ENCODE data around the gene HERC2.

Gene HERC2

GRCh38 chr15:28096670-28097431 lies 225.1 kb downstream of the HERC2 start:
- DNase-seq (ENCODE audit: low spot score), result no peak

GRCh38 chr15:28096411-28096669 lies 225.6 kb downstream of the HERC2 start:
- no peak for DNase-seq (ENCODE audit: low spot score)

GRCh38 chr15:28094732-28095521 lies 227.1 kb downstream of the HERC2 start:
- no peak for DNase-seq (ENCODE audit: low spot score)

DNA sequence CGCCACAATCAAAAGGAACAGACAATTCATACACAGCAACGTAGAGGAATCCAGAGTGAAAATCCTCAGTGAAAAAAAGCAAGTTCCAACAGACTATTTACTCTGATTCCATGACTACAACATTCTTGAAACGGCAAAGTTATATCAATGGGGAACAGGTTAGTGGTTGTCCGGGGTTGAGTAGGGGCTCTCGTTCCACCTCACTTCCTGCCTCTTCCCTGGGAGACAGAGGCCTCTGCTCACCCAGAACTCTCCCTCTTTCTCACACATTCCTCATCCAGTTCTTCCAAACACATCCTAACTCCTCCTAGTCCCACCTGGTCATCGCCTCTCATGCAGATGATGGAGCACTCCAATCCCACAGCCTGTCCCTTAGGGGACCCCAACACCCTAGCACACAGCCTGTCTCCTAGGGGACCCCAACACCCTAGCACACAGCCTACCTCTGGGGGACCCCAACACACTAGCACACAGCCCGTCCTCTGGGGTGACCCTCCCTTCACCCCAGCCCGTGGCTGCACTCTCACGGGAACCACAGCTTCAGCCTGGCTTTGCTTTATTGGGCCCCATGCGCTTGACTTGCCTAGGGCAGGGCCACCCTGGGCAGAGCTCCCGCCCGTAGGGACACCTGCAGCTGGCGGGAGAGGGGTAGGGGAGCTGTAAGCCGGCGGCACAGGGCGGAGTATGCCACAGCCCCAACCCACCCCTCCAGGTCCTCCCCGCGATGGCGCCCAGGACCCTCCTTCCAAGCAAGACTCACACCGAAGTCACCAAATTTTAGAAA lies 228.0 kb downstream of the HERC2 start:
- DNase-seq (ENCODE audit: low spot score), result no peak

DNA sequence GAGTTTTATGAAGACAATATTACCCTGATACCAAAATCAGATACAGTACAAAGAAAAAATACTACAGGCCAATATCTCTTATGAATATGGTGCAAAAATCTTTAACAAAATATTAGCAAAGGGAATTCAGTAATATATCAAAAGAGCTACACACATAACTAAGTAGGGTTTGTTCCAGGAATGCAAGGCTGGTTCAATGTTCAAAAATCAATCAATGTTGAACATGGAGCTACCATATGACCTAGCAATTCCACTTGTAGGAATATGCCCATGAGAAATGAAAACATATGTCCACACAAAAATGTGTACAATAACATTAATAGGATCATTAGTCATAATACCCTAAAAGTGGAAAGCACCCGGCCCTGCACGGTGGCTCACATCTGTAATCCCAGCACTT lies 230.7 kb downstream of the HERC2 start:
- DNase-seq (ENCODE audit: low spot score), result no peak

DNA sequence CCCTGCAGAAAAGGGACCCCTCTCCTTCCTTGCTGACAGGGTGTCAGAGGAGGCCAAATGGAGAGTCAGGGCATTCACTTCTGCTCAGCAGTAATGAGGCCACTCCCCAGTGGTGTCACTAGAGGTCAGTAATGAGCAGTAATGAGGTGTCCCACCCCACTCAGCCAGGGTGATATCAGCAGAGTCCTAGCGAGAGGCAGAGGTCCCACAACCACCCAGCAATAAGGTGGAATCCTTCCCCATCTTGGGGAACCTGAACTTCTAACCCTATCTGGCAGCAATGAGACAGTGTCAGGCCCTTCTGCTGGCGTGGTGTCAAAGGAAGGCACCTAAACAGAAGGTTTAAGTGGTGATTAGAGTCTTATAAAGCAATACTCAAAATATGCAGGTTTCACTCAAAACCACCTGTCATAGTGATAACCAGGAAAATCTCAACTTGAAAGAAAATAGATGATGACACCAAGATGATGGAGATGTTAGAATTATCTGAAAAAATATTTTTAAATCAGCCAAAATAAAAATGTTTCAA lies 235.7 kb downstream of the HERC2 start:
- peak; percentile 67 for DNase-seq (ENCODE audit: low spot score)

DNA sequence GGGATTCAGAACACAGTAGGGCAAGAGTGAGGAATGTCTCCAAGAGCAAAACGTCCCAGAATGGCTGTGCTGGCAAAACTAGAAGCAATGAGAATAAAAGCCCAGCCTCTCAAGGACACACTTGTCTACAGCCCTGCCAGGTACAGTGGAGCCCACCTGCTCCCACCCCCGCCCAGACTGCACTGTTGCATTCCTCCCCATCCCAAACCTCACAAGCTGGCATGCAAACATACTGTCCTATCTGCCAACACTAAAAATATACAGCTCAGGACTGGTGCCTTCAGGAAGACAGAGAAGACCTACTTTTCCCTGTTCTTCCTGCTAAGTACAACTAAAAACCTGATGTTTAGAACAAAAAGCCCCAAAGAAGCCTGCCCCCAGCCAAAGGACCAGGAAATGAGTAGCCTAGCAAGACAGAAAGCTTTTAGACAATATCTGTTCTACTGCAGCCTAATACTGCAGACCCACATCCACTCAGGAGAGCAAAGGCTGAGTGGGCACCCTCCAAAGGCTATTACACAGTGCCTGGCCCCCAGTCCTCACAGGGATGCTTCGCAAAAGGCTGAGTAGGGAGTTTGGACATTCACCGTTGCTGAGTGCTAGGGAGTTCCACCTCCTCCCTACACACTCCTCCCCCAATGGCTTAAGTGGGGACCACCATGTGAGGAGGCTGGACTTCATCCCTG lies 236.3 kb downstream of the HERC2 start:
- no peak for DNase-seq (ENCODE audit: low spot score)

DNA sequence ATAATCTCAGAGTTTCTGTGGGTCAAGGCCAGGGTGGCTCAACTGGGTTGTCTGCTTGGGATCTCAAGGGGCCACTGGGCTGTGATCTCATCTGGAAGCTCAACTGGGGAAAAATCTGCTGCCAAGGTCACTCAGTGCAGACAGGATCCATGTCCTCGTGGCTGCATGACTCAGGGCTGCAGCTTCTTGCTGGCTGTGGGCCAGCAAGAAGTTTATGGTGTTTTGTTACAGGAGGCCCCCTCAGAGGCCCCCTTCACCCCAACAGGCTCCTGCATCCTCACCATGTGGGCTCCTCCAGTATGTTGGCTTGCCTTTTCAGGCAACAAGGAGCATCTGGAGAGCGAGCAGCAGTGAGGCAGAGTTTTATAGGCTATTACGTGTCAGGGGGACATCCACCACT lies 237.4 kb downstream of the HERC2 start:
- DNase-seq (ENCODE audit: low spot score), result no peak

- no peak for DNase-seq (ENCODE audit: low spot score)
Measured at GRCh38 chr15:28082891-28083684, 238.9 kb downstream of the HERC2 start.

DNA sequence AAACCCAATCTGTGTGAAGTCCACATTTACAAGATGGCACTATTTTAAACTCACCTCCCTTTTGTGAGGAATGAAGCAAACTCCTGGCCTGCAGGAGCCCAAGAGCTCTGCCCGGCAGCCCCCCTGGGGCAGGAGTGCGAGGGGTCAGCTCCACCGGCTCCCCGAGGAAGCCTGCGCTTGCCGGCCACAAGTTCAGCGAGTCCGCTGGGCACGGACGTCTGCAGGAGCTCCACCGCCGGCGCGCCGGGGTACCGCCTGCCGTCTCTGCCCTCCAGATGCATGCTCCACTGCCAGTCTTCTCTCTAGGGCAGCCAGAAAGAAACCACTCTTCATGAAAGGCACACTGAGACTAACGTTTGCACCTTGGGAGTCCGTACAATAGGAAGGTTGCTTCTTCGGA lies 240.4 kb downstream of the HERC2 start:
- DNase-seq (ENCODE audit: low spot score), result no peak

DNA sequence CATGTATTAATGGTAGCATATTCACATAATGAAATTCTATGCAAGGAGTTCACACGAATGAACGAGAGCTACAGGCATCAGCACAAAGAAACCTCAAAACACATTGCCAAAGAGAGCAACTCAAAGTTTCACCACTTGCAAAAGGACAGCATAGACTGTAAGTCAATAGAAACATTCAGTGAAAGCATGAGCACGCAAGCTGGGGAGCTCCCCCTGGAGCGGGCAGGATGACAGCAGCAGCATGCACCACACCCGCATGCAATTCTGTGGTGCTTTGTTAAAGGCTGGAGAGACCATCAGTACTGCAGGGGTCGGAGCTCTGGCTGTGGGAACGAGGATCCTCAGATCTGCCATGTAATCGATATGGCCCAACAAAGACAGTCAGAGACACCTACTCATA lies 241.6 kb downstream of the HERC2 start:
- DNase-seq (ENCODE audit: low spot score), result no peak

GRCh38 chr15:28079313-28079969 lies 242.5 kb downstream of the HERC2 start:
- no peak for DNase-seq (ENCODE audit: low spot score)

GRCh38 chr15:28078191-28078719 lies 243.7 kb downstream of the HERC2 start:
- DNase-seq (ENCODE audit: low spot score), result no peak

- no peak for DNase-seq (ENCODE audit: low spot score)
Measured at GRCh38 chr15:28075573-28075972, 246.4 kb downstream of the HERC2 start.

GRCh38 chr15:28068930-28069329 lies 253.0 kb downstream of the HERC2 start:
- no peak for DNase-seq (ENCODE audit: low spot score)

DNA sequence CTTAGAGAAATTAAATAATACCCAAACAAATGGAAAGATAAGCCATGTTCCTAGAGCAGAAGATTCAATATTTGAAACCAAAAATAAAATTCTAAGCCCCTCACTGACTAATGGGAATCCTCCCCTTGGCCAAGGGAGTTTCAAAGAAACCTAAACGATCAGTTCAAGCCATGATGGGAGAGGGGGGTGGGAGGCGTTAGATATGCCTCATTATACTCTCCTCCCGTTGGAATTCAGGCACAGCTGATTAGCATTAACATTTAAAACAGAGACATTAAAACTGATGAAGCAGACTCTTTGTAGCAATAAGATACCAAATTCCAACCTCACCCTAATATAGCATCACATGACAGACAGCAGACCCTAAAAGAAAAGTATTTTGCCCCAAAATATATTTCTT lies 255.7 kb downstream of the HERC2 start:
- no peak for DNase-seq (ENCODE audit: low spot score)
